ENCODE data around the gene PARP16.

The PARP16 gene

GRCh38 chr15:65208647-65209046 lies 78.0 kb downstream of the PARP16 start:
- FAIRE-seq (no peak), DNase-seq (ENCODE audit: low spot score) (no peak)

Measured in RCC 7860 (cell line).